Upper lobe of left lung (tissue), 4 donors: ENCODE measurements around the gene PTRH2.

ENCODE experiments used
- EP300 ChIP-seq, 4 donors: sonication (generic); formaldehyde crosslinking; IDR thresholded peaks; one replicate each; pipeline ENCODE4 v1.5.1; 2017; ENCODE audit warnings: antibody characterized with exemption in 4 of 4, control low read depth in 2 of 4
- POLR2A ChIP-seq, 4 donors: fragments of 450-650 bp; IDR thresholded peaks; one replicate each; pipeline ENCODE4 v1.5.1; 2016 to 2017; ENCODE audit warnings: antibody characterized with exemption in 4 of 4, mild to moderate bottlenecking in 2 of 4
- TF ChIP-seq, protein P1 (sequence below), 6 experiments: fragments of 450-650 bp in 4 of 6; fragments of 200-600 bp in 2 of 6; sonication (generic) in 2 of 6; IDR thresholded peaks; one replicate each; pipeline ENCODE4 v1.5.1; 2016 to 2019; ENCODE audit warnings: antibody characterized with exemption in 6 of 6

DNA sequence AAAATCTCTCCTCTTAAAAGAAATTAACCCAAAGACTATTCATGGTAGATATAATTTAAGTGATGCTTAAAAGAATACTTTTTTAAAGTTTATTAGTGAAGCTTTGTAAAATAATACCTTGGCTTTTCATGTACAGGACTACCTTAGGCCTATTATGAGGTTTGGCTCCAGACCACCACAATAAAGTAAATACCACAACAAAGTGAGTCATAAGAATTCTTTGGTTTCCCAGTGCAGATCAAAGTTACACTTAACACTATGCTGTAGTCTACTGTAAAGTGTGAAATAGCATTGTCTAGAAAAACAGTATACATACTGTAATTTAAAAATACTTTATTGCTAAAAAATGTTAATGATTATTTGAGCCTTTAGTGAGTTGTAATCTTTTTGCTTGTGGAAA is 55.9 kb downstream of the PTRH2 start:
- TF ChIP-seq, protein P1, sequence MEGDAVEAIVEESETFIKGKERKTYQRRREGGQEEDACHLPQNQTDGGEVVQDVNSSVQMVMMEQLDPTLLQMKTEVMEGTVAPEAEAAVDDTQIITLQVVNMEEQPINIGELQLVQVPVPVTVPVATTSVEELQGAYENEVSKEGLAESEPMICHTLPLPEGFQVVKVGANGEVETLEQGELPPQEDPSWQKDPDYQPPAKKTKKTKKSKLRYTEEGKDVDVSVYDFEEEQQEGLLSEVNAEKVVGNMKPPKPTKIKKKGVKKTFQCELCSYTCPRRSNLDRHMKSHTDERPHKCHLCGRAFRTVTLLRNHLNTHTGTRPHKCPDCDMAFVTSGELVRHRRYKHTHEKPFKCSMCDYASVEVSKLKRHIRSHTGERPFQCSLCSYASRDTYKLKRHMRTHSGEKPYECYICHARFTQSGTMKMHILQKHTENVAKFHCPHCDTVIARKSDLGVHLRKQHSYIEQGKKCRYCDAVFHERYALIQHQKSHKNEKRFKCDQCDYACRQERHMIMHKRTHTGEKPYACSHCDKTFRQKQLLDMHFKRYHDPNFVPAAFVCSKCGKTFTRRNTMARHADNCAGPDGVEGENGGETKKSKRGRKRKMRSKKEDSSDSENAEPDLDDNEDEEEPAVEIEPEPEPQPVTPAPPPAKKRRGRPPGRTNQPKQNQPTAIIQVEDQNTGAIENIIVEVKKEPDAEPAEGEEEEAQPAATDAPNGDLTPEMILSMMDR (IDR thresholded peaks at IDR 0.05): no peak
- TF ChIP-seq POLR2A (IDR thresholded peaks at IDR 0.05) (no peak), EP300 (IDR thresholded peaks at IDR 0.05) (no peak)
